Measurements from ENCODE around the gene SIRT7. TPM values are rescaled to one million over a fixed set of nuclear protein-coding genes. Genes with fewer than 3 reads are reported as not detected.
A peak's percentile ranks its signal among the peaks of the same experiment; 100 is the strongest.

The SIRT7 gene
- total and polyA plus RNA-seq, 2 experiments from 2014 or later = 16.7 to 26.7 TPM

GRCh38 chr17:81890447-81891302 lies 27.3 kb downstream of the SIRT7 start:
- H3K9me3 ChIP-seq (ENCODE audit: low read depth) = no peaks in the 10 kb centered on the region
- DNase-seq (ENCODE audit: low read depth in 1 of 2, low spot score in 1 of 2) = peak in 1 of 2 donors; percentile 31
- H3K27ac ChIP-seq = peak overlapping the region; percentile 85
- H3K4me1 ChIP-seq (ENCODE audit: low read depth) = peaks cover 6% of the 10 kb centered on the region
- H3K36me3 ChIP-seq = peaks cover 36% of the 10 kb centered on the region
- no peaks in the 10 kb centered on the region for H3K27me3 ChIP-seq
- H3K4me3 ChIP-seq = peak overlapping the region; percentile 82
- TF ChIP-seq CTCF (IDR thresholded peaks at IDR 0.05; ENCODE audit: low read depth, low read length) = no peak

- Histone ChIP-seq H3K27me3 (no peaks in the 10 kb centered on the region), H3K9me3 (ENCODE audit: low read depth) (no peaks in the 10 kb centered on the region), H3K4me1 (ENCODE audit: low read depth) (peaks cover 6% of the 10 kb centered on the region), H3K4me3 (no peak overlapping the region), H3K27ac (no peak overlapping the region), H3K36me3 (peaks cover 33% of the 10 kb centered on the region)
- no peak for DNase-seq (ENCODE audit: low read depth in 1 of 2, low spot score in 1 of 2)
- no peak for TF ChIP-seq CTCF (IDR thresholded peaks at IDR 0.05; ENCODE audit: low read depth, low read length)
Measured at GRCh38 chr17:81889602-81890001, 28.4 kb downstream of the SIRT7 start.

DNA sequence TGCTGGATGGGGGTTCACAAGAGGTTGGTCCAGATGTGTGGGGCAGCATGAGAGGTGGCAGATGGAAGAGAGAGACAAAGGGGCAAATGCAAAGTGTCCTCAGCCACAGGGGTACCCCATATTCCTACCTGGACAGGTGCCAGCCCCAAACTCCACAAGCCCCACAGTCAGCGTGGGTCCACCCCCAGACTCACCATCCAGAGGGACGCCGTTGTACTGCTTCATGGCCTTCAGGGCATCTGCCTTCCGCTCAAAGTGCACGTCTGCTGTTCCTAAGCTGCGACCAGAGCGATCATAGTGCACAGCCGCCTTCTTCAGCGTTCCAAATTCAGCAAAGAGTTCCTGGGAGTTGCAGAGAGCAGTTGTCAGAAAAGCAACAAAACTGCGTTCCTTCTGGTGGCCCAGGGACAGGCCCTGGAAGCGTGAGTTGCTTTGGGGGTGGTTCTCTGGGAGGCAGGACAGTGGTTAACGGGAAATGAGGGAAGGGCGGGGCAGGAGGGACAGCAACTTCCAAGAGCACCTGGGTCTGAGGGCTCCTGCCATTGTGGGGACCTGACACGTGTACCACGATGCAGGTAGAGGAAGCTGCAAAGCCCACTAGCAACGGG lies 28.9 kb downstream of the SIRT7 start:
- no peak for DNase-seq (ENCODE audit: low read depth in 1 of 2, low spot score in 1 of 2)
- peaks cover 6% of the 10 kb centered on the region for H3K4me1 ChIP-seq (ENCODE audit: low read depth)
- no peak overlapping the region for H3K27ac ChIP-seq
- no peaks in the 10 kb centered on the region for H3K27me3 ChIP-seq
- no peaks in the 10 kb centered on the region for H3K9me3 ChIP-seq (ENCODE audit: low read depth)
- TF ChIP-seq CTCF (IDR thresholded peaks at IDR 0.05; ENCODE audit: low read depth, low read length) = no peak
- no peak overlapping the region for H3K4me3 ChIP-seq
- H3K36me3 ChIP-seq = peaks cover 37% of the 10 kb centered on the region

DNA sequence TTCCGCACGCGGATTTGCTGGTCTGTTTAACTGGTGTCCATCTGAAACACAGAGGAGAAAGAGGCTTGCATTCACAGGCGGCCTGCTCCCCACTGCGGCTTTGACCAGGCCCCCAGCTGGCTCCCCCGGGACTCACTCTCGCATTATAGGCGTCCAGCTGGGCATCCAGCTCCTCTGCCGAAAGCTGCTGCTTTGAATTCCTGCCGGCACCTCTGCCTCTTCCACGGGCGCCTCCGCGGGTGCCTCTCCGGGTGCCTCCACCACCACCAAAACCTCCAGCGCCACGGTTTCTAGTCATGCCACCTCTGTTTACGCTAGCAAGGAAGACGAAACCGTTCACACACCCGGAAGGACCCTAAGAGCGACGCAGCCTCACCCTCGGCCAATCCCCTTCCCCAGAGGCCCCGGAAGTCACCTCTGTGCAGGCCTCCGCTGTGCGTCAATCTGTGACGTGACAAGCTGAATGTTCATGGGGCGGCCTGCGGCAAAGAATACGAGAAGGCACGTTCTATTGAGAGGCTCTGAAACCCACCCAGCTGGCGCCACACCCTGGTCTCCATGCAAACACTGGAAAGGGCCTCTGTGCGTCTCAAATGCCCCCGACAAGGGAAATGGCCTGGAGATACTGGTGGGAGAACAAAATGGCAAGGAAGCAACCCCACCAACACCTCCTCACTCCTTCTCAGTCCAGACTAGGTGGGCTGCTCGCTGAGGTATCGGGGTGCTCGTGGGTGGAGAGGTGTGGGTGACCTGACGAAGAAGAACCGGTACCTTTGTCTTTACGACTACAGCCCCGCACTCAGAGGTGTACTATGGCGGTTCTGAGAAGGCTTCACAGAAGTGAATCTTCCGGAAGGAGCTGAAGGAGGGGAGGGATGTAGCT lies 29.6 kb downstream of the SIRT7 start:
- no peak for TF ChIP-seq CTCF (IDR thresholded peaks at IDR 0.05; ENCODE audit: low read depth, low read length)
- Histone ChIP-seq H3K27ac (no peak overlapping the region), H3K36me3 (peaks cover 37% of the 10 kb centered on the region), H3K9me3 (ENCODE audit: low read depth) (no peaks in the 10 kb centered on the region), H3K27me3 (no peaks in the 10 kb centered on the region), H3K4me1 (ENCODE audit: low read depth) (peaks cover 6% of the 10 kb centered on the region), H3K4me3 (no peak overlapping the region)
- DNase-seq (ENCODE audit: low read depth in 1 of 2, low spot score in 1 of 2) = no peak

DNA sequence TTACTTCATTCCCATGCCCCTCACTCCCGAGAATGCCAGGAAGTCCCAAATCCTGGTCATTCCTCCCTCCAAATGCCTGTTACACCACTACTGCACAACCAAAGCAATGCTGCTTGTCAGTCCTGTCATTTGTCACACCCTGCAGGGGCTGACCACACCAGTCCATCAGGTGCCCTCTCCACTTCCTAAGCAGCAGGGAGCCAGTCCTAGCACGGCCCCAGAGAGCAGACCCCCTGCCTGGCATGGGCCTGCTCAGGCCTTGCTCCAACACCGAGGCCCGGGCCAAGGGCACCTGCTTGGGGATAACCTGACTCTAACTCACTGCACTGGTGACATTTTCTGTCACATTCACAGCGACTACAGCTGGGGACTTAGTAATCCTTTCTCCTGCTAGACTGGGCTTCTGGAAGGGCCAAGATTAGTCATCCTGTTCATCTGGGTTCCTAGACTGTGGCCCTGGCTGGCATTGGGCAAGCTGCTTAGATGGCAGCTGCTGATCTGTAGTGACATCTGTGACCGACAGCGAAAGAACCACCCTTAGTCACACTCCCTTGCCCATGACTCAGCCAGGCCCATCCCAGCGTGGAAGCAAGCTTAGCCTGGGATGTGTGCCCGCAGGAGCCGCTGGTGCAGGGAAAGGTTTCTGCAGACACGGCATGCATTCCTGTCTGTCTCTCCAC lies 32.0 kb downstream of the SIRT7 start:
- Histone ChIP-seq H3K9me3 (ENCODE audit: low read depth) (no peaks in the 10 kb centered on the region), H3K27ac (no peak overlapping the region), H3K4me3 (no peak overlapping the region), H3K36me3 (peaks cover 39% of the 10 kb centered on the region), H3K4me1 (ENCODE audit: low read depth) (peaks cover 6% of the 10 kb centered on the region), H3K27me3 (no peaks in the 10 kb centered on the region)
- no peak for TF ChIP-seq CTCF (IDR thresholded peaks at IDR 0.05; ENCODE audit: low read depth, low read length)
- DNase-seq (ENCODE audit: low read depth in 1 of 2, low spot score in 1 of 2) = no peak
